Measurements from ENCODE around the gene ANP32E. TPM values are rescaled to one million over a fixed set of nuclear protein-coding genes. Genes with fewer than 3 reads are reported as not detected.

The ANP32E gene
- 24.6 TPM for polyA plus RNA-seq (2013, experiment 1 of 2)
- 28.0 TPM for polyA plus RNA-seq (2013, experiment 2 of 2)

- Histone ChIP-seq H3K79me1 (replicated peaks; ENCODE audit: low read length, poor library complexity, severe bottlenecking) (peaks cover 1% of the 10 kb centered on the region), H3K4me1 (ENCODE audit: control insufficient read depth, insufficient read depth, low read depth, low read length) (peaks cover 4% of the 10 kb centered on the region), H3K14ac (ENCODE audit: low read length in 2 of 2) (peak within 1 kb of the TSS; percentile 71 to 80), H2BK5ac (ENCODE audit: low read depth, low read length, poor library complexity, severe bottlenecking) (peak within 1 kb of the TSS; percentile 89), H4K91ac (ENCODE audit: low read length) (peak within 1 kb of the TSS; percentile 83), H3K27ac (ENCODE audit: low read length, poor library complexity, severe bottlenecking) (peak within 1 kb of the TSS; percentile 88), H3K23ac (ENCODE audit: low read length in 2 of 2) (peak within 1 kb of the TSS in 1 of 2 experiments; percentile 99), H2BK120ac (ENCODE audit: low read depth, low read length) (peak within 1 kb of the TSS; percentile 42), H3K36me3 (ENCODE audit: control insufficient read depth in 1 of 2, insufficient read depth in 2 of 2, low read depth in 1 of 2, low read length in 2 of 2) (no peaks in the 10 kb centered on the region), H3K9me3 (ENCODE audit: control insufficient read depth, low read length) (no peaks in the 10 kb centered on the region), H2BK12ac (ENCODE audit: low read length in 2 of 2) (peak within 1 kb of the TSS in 1 of 2 experiments; percentile 72), H3K18ac (ENCODE audit: low read depth in 1 of 2, low read length in 2 of 2) (peak within 1 kb of the TSS; percentile 89 to 98), H3K9ac (ENCODE audit: low read length) (peak within 1 kb of the TSS; percentile 99), H3K4ac (ENCODE audit: low read depth in 1 of 2, low read length in 2 of 2) (peak within 1 kb of the TSS; percentile 95 to 98), H3K4me2 (ENCODE audit: low read length, poor library complexity, severe bottlenecking) (peak within 1 kb of the TSS; percentile 94), H4K8ac (ENCODE audit: low read length) (peak within 1 kb of the TSS; percentile 52), H2AFZ (ENCODE audit: low read depth, low read length) (peak within 1 kb of the TSS; percentile 73), H3K4me3 (ENCODE audit: insufficient read depth in 1 of 2, low read depth in 1 of 2, low read length in 2 of 2) (peak within 1 kb of the TSS; percentile 94 to 95), H3K27me3 (ENCODE audit: control insufficient read depth in 1 of 2, insufficient read depth in 1 of 2, low read length in 2 of 2) (no peaks in the 10 kb centered on the region), H2AK5ac (ENCODE audit: low read length, severe bottlenecking) (peak within 1 kb of the TSS; percentile 36), H2BK15ac (ENCODE audit: low read depth, poor library complexity, severe bottlenecking) (peak within 1 kb of the TSS; percentile 52)
- peak; percentile 100 for DNase-seq
- WGBS, result under 1% methylated on average over 29 of the region's 33 CpGs
Measured at GRCh38 chr1:150235852-150236613, at the start of gene ANP32E. Gene ANP32E (minus strand): TSS chr1:150236112. CDS start chr1:150235786, 326 bp downstream.

- Histone ChIP-seq H3K9ac (ENCODE audit: low read length) (peak overlapping the region; percentile 98), H3K4me3 (ENCODE audit: insufficient read depth in 1 of 2, low read depth in 1 of 2, low read length in 2 of 2) (peak overlapping the region in 1 of 2 experiments; percentile 98), H3K4me1 (ENCODE audit: control insufficient read depth, insufficient read depth, low read depth, low read length) (peaks cover 11% of the 10 kb centered on the region), H4K8ac (ENCODE audit: low read length) (no peak overlapping the region), H2AFZ (ENCODE audit: low read depth, low read length) (no peak overlapping the region), H3K23ac (ENCODE audit: low read length in 2 of 2) (no peak overlapping the region), H3K27me3 (ENCODE audit: control insufficient read depth in 1 of 2, insufficient read depth in 1 of 2, low read length in 2 of 2) (peaks cover 0 to 21% of the 10 kb centered on the region in 2 experiments), H2BK5ac (ENCODE audit: low read depth, low read length, poor library complexity, severe bottlenecking) (no peak overlapping the region), H4K91ac (ENCODE audit: low read length) (no peak overlapping the region), H2BK12ac (ENCODE audit: low read length in 2 of 2) (no peak overlapping the region), H2BK15ac (ENCODE audit: low read depth, poor library complexity, severe bottlenecking) (no peak overlapping the region), H3K36me3 (ENCODE audit: control insufficient read depth in 1 of 2, insufficient read depth in 2 of 2, low read depth in 1 of 2, low read length in 2 of 2) (peaks cover 5 to 51% of the 10 kb centered on the region in 2 experiments), H2BK120ac (ENCODE audit: low read depth, low read length) (no peak overlapping the region), H3K9me3 (ENCODE audit: control insufficient read depth, low read length) (no peaks in the 10 kb centered on the region), H3K27ac (ENCODE audit: low read length, poor library complexity, severe bottlenecking) (no peak overlapping the region), H3K79me1 (replicated peaks; ENCODE audit: low read length, poor library complexity, severe bottlenecking) (no peaks in the 10 kb centered on the region), H3K4ac (ENCODE audit: low read depth in 1 of 2, low read length in 2 of 2) (no peak overlapping the region), H2AK5ac (ENCODE audit: low read length, severe bottlenecking) (no peak overlapping the region), H3K4me2 (ENCODE audit: low read length, poor library complexity, severe bottlenecking) (no peak overlapping the region), H3K18ac (ENCODE audit: low read depth in 1 of 2, low read length in 2 of 2) (no peak overlapping the region), H3K14ac (ENCODE audit: low read length in 2 of 2) (no peak overlapping the region)
- 98% methylated on average over 10 of the region's 12 CpGs for WGBS
- DNase-seq, result no peak
Measured at GRCh38 chr1:150283260-150283659, 47.3 kb upstream of the ANP32E start.

GRCh38 chr1:150282558-150282958 is 46.6 kb upstream of the ANP32E start:
- Histone ChIP-seq H2AK5ac (ENCODE audit: low read length, severe bottlenecking) (no peak overlapping the region), H4K8ac (ENCODE audit: low read length) (peak overlapping the region; percentile 77), H3K14ac (ENCODE audit: low read length in 2 of 2) (peak overlapping the region in 1 of 2 experiments; percentile 18), H3K4ac (ENCODE audit: low read depth in 1 of 2, low read length in 2 of 2) (peak overlapping the region in 1 of 2 experiments; percentile 67), H3K4me1 (ENCODE audit: control insufficient read depth, insufficient read depth, low read depth, low read length) (peaks cover 11% of the 10 kb centered on the region), H3K27ac (ENCODE audit: low read length, poor library complexity, severe bottlenecking) (no peak overlapping the region), H3K4me3 (ENCODE audit: insufficient read depth in 1 of 2, low read depth in 1 of 2, low read length in 2 of 2) (peak overlapping the region; percentile 50 to 98), H3K36me3 (ENCODE audit: control insufficient read depth in 1 of 2, insufficient read depth in 2 of 2, low read depth in 1 of 2, low read length in 2 of 2) (peaks cover 5 to 48% of the 10 kb centered on the region in 2 experiments), H3K27me3 (ENCODE audit: control insufficient read depth in 1 of 2, insufficient read depth in 1 of 2, low read length in 2 of 2) (peaks cover 0 to 18% of the 10 kb centered on the region in 2 experiments), H3K4me2 (ENCODE audit: low read length, poor library complexity, severe bottlenecking) (peak overlapping the region; percentile 91), H2BK120ac (ENCODE audit: low read depth, low read length) (no peak overlapping the region), H3K23ac (ENCODE audit: low read length in 2 of 2) (peak overlapping the region in 1 of 2 experiments; percentile 14), H3K9me3 (ENCODE audit: control insufficient read depth, low read length) (no peaks in the 10 kb centered on the region), H4K91ac (ENCODE audit: low read length) (peak overlapping the region; percentile 68), H2AFZ (ENCODE audit: low read depth, low read length) (peak overlapping the region; percentile 76), H2BK15ac (ENCODE audit: low read depth, poor library complexity, severe bottlenecking) (peak overlapping the region; percentile 89), H3K79me1 (replicated peaks; ENCODE audit: low read length, poor library complexity, severe bottlenecking) (no peaks in the 10 kb centered on the region), H2BK12ac (ENCODE audit: low read length in 2 of 2) (peak overlapping the region in 1 of 2 experiments; percentile 29), H2BK5ac (ENCODE audit: low read depth, low read length, poor library complexity, severe bottlenecking) (no peak overlapping the region), H3K9ac (ENCODE audit: low read length) (peak overlapping the region; percentile 98), H3K18ac (ENCODE audit: low read depth in 1 of 2, low read length in 2 of 2) (peak overlapping the region; percentile 86 to 87)
- DNase-seq, result no peak
- WGBS, result 10% methylated on average over 21 of the region's 21 CpGs
